IPS DF 19.7 (cell line): Measurements from ENCODE around the gene PLEKHF1.
A peak's percentile ranks its signal among the peaks of the same experiment; 100 is the strongest.
"Not testable (repeated sequence)": the region's sequence is repeated elsewhere in the genome, so short reads cannot be mapped to it uniquely, and the experiment has no call there.

Experiments
- DNase-seq: peaks from one replicate; pipeline ENCODE4 v3.0.0-alpha.2; 2013; ENCODE audit warnings: low read depth, low spot score

Gene PLEKHF1

DNA sequence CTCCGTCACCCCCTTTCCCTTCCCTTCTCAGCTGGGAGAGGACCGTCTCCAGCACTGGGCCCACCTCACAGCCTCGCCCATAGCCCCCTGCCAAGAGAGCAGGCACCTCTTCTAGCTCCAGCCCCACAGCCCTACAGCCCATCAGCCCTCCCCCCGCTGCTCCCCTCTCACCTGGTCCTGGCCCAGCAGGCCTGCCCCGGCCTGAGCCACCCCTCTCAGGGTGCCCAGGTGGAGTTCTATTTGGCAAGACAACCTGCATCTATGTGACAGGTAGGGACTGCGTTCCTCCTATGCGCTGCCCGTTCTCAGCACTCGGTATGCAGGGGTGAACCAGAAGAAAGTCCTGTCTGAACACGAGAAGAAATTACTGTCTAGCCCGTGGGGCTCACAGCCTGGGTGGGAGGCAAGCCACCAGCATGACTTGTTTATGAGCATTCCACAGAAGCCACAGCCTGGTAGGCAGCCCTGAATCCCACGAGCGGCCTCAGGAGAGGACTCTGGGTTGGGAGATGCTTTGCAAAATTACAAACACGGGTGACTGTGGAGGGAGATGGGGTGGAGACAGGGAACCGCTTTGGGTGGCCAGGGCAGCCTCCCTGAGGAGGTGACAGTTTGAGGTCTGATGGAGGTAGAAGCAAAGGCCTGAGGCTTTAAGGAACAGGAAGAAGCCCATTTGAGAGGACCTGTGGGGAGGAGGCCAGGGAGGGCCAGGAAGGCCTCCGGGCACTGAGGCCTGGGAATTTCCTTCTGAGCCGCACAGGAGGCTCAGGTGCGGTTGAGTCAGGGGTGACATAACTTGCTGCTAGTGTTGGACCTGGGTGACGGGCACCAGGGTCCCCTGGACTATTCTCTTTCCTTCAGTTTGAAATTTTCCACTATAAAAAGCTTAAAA, 1.2 kb upstream of the PLEKHF1 start:
- no peak for DNase-seq

DNA sequence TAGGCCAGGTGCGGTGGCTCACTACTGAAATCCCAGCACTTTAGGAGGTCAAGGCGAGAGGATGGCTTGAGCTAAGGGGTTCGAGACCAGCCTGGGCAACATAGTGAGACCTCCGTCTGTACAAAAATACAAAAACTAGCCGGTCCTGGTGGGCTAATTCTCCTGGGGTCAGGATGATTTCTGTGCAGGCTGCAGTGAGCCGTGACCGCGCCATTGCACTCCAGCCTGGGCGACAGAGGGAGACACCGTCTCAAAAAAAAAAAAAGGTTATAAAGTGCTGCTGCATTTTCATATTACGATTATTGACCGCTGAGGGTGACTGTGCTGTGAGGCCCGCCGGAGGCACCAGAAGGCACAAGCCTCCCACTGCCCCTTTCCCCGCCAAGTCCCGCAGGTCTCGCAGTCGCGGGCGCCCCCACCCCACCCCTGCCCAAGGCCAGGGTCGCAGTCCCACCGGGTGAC, 477 bp upstream of the PLEKHF1 start:
- DNase-seq: no peak

DNA sequence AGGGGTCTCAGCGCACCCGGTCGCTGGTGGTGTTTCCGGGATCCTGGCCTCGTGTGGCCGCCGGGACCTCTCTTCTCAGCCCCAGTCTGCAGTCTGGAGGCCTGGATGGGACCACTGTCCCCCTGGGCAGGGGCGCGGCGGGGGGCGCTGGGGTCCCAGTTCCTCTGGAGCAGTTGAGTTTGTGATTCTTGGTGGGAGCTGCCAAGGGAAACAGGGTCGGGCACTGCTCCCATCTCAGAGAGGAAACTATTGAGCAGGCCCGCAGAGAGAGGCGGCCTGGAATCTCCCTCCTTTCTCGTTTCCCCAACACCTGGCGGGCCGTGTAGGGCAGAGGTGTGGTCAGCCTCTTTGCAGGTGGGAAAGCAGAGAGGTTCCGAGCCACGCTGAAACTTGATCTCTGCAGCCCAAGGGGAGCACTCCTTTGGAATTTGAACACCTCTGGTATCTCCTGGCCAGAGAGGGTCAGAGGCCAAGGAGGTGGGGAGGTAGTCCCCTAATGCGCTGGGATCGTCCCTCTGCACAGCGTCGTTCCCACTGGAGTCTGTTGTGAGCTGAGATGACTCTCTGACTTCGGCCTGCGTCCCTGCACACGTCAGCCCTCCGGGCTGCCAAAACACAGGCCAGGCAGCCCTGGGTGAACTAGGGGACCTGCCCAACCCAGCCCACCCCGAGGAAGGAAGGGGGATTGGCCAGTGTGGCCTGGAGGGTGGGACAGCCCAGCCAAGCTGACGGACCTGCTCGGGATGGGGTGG, 741 bp downstream of the PLEKHF1 start:
- peak; percentile 68 for DNase-seq

DNA sequence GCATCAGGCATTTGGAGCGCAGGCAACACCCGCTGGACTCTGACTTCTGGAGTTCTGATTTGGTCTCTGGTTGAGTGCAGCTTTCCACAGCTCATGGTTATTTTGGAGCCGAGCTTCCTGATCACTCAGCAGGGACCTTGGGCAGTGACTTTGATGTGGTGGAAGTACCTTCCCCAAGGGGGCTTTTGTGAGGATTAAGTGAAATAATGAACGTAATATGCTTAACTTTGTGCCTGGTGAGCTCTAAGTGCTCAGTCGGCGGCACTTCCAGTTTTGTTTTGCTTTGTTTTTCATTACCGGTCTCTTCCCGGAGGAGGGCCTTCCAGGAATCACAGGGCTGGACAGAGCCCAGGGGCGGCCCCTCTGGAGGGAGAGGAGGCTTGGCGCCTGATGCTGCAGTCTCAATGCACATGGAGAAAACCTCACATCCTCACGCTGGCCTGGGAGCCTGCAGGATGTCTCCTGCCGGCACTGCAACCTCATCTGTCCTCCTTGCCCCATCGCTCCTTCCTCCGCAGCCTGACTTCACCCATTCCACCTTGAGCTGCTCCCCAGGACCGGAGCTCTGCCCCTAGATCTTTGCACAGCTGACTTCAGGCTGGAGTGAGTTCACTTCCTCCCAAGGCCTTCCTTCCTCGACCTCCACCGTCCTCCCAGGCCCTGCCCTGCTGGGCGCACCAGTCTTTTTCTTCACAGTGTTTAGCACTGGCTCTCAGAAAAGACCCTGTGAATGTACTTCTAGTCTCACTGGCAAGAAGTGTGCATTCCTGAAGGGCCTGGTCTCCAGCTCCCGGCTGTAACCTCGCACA, 1.5 kb downstream of the PLEKHF1 start:
- no peak for DNase-seq

DNA sequence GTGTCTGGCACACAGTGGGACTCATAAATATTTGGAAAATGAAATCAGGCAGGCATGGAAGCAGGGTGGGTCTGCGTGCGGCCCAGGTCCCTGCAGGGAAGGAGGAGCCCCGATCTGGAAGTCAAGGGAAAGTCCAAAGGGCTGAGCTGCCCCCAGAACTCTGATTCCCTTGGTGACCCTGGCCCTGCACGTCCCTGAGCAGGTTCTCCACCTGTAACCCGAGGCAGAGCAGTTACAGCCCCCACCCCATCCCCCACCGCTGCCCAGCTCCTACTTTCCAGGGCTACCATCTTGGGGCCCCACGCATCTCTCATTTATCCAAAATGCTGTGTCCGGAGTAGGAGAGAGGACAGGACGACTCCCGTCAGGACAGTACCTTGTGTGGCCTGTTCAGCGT, 2.1 kb downstream of the PLEKHF1 start:
- no peak for DNase-seq

DNA sequence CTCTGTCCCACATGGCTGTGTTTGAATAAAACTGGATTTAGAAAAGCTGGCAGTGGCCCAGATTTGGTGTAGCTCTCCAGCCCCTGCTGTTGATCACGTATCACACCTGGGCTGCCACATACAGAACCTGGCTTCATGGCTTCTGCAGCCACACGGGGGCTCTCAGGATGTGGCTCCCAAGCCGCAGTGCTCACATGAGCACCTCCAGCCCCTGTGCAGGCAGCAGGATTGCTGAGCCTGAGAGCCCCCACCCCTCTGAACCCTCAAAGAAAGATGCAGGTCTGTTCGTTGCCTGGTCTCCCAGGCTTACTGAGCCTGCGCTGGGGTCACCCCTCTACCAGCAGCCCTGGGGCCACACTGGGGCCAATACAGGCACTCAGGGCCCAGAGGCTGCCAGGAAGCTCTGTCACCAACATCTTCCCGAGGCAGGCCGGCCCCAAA, 2.7 kb downstream of the PLEKHF1 start:
- no peak for DNase-seq

DNA sequence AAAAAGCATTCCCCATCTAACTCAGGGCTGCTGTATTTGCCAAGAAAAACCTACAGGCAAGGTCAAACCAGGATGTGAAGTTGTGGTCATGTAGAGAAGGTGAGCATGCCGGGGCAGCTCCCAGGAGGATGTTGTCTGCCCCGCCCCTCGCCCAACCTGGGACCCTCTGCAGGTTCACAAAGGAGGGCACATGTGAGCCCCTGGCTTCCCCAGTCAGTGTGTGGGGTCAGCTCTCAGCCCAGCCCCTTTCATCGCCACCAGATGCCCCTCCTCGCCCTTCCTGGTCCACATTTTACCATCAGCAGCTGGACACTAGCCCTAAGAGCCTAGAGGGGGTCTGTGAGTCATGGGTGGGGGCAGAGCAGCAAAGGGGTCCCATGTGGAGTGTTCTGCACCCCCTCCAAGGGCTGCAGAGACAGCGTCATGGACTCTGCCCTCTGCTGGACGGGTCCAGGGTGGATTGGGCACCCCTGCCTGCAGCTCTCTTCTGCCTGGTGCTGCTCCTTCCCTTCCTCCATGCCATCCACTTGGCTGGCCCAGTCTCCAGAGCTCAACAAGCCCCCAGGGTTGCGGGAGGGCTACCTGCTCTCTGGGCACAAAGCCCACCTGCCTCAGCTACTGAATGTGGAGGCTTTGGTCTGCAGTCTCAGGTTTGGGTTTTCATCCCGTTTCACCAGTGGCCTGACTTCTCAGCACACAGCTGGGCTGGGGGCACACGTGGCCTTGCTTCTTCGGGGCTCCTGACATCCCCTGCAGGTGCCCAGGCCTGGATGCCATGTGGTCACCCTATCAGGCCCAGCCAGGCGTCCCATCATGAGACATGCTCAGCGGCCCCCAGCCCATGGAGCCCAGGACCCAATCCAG, 3.7 kb downstream of the PLEKHF1 start:
- DNase-seq: no peak

DNA sequence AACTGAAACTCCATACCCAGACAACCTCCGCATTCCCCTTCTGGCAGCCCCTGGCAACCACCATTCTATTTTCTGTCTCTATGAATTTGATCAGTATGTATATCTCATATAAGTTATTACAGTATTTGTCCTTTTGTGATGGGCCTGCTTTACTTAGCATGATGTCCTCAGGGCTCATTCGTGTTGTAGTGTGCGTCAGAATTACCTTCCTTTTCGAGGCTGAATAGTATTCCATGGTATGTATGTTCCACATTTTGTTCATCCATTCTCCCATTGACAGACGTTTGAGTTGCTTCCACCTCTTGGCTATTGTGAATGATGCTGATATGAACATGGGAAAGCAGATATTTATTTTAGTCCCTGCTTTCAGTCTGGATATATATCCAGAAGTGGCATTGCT, 5.0 kb downstream of the PLEKHF1 start:
- no peak for DNase-seq

DNA sequence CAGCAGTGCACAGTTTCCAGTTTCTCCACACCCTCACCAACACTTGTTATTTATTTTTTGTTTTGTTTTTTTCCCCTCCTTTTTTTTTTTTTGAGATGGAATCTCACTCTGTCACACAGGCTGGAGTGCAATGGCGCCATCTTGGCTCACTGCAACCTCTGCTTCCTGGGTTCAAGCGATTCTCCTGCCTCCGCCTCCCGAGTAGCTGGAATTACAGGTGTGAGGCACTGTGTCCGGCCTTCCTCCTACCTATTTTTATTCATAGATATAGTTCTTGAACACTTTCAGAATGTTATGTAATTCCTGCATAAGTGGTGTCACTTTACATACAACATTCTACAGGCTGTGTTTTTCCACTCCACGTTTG, 5.7 kb downstream of the PLEKHF1 start:
- DNase-seq: not testable (repeated sequence)

DNA sequence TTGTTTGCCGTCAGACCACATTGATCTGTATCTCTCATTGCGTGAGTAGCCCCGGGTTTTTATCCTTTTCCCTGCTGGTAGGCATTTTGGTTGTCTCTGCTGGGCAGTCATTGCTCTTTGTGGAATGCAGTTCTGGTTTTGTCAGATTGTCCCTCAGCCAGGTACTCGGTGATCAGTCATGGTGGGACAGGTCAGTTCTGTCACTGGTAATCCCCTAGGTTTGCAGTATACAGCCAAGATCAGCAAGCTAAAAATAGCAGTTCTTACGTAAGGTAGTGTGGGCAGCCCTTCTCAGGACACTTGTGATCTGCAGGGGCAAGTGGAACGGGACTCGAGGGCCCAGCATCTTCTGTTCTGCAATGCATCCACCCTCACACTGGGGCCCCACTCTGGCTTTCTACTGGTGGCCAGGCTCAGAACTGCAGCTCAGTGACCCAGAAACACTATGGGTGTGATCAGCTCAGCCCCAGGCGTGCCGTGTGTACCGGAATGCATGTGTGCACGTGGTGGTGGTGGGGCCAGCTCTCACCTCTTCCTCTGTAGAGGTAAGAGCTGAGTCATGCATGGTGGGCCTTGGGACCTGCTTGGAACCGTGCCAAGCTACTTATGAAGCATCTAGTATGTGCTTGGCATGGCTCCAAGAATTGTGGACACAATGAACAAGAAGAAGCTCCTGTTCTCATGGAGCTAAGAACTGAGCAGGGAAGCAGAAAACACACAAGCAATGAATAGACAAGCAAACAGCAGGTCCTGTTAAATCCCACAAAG, 6.3 kb downstream of the PLEKHF1 start:
- DNase-seq: no peak

DNA sequence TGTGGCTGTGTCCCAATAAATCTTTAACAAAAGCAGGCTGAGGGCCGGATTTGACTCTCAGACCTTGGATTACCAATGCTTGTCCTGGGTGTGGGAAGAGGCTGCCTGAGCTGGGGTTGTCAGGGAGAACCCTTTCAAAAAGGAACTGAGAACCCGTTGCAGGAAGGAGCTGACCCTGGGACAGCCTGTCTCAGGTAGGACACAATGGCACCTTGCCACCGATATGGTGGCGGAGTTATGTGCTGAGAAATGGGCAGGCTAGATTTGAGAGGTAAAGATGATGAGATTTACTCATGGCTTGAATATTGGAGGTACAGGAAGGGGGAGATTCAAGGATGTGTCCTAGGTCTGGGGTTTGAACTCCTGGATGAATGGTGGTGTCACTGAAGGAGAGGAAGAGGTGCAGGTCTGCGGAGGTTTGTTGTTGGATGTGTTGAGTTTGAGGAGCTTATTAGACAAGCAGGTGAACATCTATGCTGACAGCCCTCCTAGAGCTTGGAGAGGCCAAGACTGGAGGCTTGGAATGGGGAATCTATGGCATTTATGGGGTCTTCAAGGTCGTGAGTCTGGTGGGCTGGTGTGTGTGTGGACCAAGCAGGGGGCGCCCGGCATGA, 7.2 kb downstream of the PLEKHF1 start:
- DNase-seq: no peak

DNA sequence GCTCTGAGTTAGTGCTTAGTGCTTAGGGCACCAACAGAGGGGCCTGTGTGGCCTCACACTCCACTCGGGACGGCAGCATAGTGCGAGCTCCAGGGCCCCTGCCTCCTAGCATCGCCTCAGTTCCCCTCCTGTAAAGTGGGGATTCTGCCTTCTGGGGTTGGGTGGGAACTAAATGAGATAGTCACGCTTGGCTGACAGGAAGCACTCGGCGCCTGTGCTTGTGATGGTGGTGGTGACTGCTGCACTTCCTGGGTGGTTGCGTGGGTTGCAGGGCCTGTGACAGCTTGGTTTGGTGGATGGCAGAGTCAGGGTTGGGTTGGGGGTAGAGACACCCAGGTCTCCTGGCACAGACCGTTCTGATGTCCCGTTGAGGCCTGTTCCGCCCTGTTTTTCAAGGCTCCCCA, 7.7 kb downstream of the PLEKHF1 start:
- no peak for DNase-seq

DNA sequence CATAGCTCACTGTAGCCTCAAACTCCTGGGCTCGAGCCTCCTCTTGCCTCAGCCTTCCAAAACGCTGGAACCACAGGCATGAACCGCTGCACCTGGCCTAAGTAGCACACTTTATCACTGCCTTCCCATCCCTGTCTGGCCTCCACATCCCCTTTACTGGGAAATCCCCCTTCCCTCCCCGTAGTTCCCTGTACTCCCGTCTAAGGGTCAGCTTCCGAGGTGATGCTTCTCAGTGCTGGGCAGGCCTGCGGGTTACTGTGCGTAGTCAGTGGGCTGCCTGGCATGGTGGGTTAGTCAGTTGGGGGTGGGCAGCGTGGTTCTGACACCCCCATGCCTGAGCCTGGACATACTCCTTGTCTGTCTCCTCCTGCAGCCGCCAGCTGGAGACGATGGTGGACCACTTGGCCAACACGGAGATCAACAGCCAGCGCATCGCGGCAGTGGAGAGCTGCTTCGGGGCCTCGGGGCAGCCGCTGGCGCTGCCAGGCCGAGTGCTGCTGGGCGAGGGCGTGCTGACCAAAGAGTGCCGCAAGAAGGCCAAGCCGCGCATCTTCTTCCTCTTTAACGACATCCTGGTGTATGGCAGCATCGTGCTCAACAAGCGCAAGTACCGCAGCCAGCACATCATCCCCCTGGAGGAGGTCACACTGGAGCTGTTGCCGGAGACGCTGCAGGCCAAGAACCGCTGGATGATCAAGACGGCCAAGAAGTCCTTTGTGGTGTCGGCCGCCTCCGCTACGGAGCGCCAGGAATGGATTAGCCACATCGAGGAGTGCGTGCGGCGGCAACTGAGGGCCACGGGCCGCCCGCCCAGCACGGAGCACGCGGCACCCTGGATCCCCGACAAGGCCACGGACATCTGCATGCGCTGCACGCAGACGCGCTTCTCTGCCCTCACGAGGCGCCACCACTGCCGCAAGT, 8.4 kb downstream of the PLEKHF1 start:
- no peak for DNase-seq

DNA sequence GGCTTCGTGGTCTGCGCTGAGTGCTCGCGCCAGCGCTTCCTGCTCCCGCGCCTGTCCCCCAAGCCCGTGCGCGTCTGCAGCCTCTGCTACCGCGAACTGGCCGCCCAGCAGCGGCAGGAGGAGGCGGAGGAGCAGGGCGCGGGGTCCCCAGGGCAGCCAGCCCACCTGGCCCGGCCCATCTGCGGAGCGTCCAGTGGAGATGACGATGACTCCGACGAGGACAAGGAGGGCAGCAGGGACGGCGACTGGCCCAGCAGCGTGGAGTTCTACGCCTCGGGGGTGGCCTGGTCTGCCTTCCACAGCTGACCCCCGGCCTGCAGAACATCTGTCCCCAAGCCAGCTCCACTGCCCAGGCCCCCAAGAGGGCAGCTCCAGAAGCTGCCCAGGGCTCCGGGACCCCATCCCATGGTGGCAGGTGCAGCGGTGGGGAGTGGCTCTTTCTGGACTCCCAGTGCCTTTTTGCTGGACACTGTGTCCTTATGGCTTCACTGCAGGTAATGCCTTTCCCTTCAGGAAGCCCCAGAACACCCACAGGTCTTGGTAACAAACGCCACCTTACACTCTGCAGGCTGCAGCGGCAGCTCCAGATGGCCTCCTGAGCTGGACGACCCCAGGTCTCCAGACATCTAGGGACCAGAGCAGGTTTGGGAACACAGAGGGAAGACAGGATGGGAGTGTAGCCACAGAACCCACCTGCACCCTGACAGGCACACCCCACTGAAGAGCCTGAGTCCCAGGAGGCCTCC, 9.3 kb downstream of the PLEKHF1 start:
- no peak for DNase-seq

DNA sequence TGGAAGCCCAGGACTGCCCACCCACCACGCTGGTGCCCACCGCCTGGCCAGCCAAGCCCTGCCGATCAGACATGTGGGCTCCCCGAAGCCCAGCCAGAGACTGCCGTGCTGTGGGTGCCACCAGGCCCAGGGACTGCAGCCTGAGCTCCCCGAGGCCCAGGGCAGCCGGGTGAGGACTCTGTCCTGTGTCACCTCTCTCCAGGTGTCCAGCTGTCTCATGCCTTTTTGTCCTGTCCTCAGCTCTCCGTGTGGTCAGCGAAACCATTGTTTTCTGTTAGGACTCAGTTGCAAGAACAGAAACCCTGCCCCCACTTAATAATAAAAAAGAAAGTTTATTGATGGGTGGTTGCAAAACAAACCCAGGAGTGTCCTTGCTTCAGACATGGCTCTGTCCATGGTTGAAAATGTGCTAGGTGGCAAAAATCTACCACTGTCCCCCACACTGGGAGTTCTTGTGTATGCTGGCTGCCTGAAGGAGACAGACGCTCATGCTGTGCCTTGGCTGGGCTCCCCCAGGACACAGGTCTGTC, 9.9 kb downstream of the PLEKHF1 start:
- no peak for DNase-seq

DNA sequence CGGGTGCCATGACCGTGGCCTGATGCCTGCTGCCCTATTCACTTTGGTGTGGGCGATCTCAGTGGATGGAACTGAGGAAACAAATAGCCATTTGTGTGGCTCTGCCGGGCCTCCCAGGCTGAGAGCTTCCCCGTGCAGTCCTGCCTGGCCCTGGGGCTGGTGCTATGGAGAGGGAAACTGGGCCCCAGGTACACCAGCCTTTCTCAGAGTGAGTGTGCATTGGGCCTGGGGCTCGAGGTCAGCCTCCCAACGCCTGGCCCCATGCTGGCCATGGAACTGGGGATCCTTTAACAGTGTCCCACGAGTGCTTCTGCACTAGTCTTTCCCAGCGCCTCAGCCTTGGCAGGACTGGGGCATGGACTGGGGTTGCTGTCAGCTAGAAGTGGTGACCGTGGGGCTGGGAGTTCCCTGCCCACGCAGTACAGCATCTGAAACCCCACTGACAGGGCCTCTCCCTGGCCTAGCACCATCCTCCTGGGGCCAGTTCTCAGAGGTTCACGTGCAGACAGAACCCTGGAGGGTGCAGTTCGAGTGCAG, 10.5 kb downstream of the PLEKHF1 start:
- DNase-seq: no peak

DNA sequence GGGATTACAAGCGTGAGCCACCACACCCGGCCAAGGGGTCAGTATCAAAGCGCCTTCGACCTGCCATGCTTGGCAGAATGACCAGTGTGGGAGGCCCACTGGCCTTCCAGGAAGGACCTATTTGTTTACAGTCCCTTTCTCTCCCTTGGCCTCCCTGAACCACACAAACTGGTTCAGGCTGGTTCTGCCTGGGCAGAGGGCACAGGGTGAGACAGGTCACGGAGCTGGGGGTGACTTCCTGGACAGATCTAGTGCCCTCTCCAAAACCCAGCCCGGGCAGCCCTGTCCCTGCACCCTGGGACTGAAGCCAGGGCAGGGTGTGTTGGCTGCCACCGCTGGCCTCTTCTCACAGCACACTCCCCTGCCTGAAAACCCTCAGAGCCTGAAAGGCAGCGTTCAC, 11.3 kb downstream of the PLEKHF1 start:
- DNase-seq: no peak
